Neutrophil (primary cell): ENCODE measurements around the gene PVALB.
A peak's percentile ranks its signal among the peaks of the same experiment; 100 is the strongest.

Source experiments
- H3K27ac ChIP-seq: fragments of 200-600 bp; sonication (generic); 2 replicates; pipeline ENCODE4 v1.5.1; 2016; ENCODE audit warnings: mild to moderate bottlenecking, moderate library complexity
- H3K27me3 ChIP-seq: fragments of 200-600 bp; sonication (generic); 2 replicates; pipeline ENCODE4 v1.6.0; 2016; ENCODE audit warnings: mild to moderate bottlenecking
- H3K36me3 ChIP-seq: fragments of 200-600 bp; sonication (generic); 2 replicates; pipeline ENCODE4 v1.5.1; 2017
- H3K4me1 ChIP-seq, 2 experiments: fragments of 200-600 bp in 1 of 2; sonication (generic) in 1 of 2; 1 replicate in 1 of 2; 2 replicates in 1 of 2; pipeline versions ENCODE4 v1.5.1 to v1.6.1; 2013 to 2016; ENCODE audit warnings: low read depth in 1 of 2, low read length in 1 of 2, mild to moderate bottlenecking in 1 of 2, moderate library complexity in 1 of 2; ENCODE audit not compliant: control insufficient read depth in 1 of 2, insufficient read depth in 1 of 2
- H3K4me3 ChIP-seq, 2 experiments: fragments of 200-600 bp in 1 of 2; sonication (generic) in 1 of 2; 1 replicate in 1 of 2; 2 replicates in 1 of 2; pipeline ENCODE4 v1.5.1; 2013 to 2016; ENCODE audit warnings: low read depth in 1 of 2, low read length in 1 of 2, mild to moderate bottlenecking in 1 of 2, moderate library complexity in 1 of 2
- H3K9me3 ChIP-seq: fragments of 200-600 bp; sonication (generic); 2 replicates; pipeline ENCODE4 v1.5.1; 2016
- CTCF ChIP-seq: fragments of 200-600 bp; sonication (generic); IDR thresholded peaks from 2 replicates; pipeline ENCODE4 v1.5.1; 2016; ENCODE audit warnings: antibody characterized with exemption

PVALB gene

GRCh38 chr22:36863281-36863680 is 46.4 kb upstream of the PVALB start:
- H3K9me3 ChIP-seq: no peaks in the 10 kb centered on the region
- H3K27ac ChIP-seq: peak overlapping the region; percentile 95
- H3K27me3 ChIP-seq: no peaks in the 10 kb centered on the region
- H3K36me3 ChIP-seq: peaks cover 50% of the 10 kb centered on the region
- H3K4me3 ChIP-seq: peak overlapping the region; percentile 80 to 92
- no peak for TF ChIP-seq CTCF
- H3K4me1 ChIP-seq: peaks cover 76 to 93% of the 10 kb centered on the region in 2 experiments

- TF ChIP-seq CTCF: no peak
- Histone ChIP-seq H3K4me1 (peaks cover 76 to 93% of the 10 kb centered on the region in 2 experiments), H3K4me3 (peak overlapping the region; percentile 80 to 92), H3K27me3 (no peaks in the 10 kb centered on the region), H3K9me3 (no peaks in the 10 kb centered on the region), H3K27ac (peak overlapping the region; percentile 95), H3K36me3 (peaks cover 43% of the 10 kb centered on the region)
These were observed 45.7 kb upstream of the PVALB start for GRCh38 chr22:36862251-36863242.

- Histone ChIP-seq H3K4me3 (peak within 1 kb of the TSS; percentile 80 to 92), H3K4me1 (peaks cover 87 to 100% of the 10 kb centered on the region in 2 experiments), H3K36me3 (peaks cover 28% of the 10 kb centered on the region), H3K9me3 (no peaks in the 10 kb centered on the region), H3K27ac (peak within 1 kb of the TSS; percentile 95), H3K27me3 (no peaks in the 10 kb centered on the region)
- TF ChIP-seq CTCF: peak; percentile 28
These were observed 44.2 kb upstream of the PVALB start, which contains the start of gene NCF4 for GRCh38 chr22:36860821-36861659. NCF4 (plus strand) TSS chr22:36861006; CDS start chr22:36861172, 166 bp downstream.

GRCh38 chr22:36860438-36860820 is 43.6 kb upstream of the PVALB start:
- peak overlapping the region; percentile 95 for H3K27ac ChIP-seq
- H3K4me3 ChIP-seq: peak overlapping the region; percentile 80 to 92
- H3K36me3 ChIP-seq: peaks cover 22% of the 10 kb centered on the region
- H3K4me1 ChIP-seq: peaks cover 92 to 100% of the 10 kb centered on the region in 2 experiments
- no peak for TF ChIP-seq CTCF
- H3K27me3 ChIP-seq: no peaks in the 10 kb centered on the region
- H3K9me3 ChIP-seq: no peaks in the 10 kb centered on the region

GRCh38 chr22:36860017-36860416 is 43.2 kb upstream of the PVALB start:
- Histone ChIP-seq H3K4me1 (peaks cover 88 to 95% of the 10 kb centered on the region in 2 experiments), H3K4me3 (peak overlapping the region; percentile 80 to 92), H3K27me3 (no peaks in the 10 kb centered on the region), H3K27ac (peak overlapping the region; percentile 95), H3K36me3 (peaks cover 18% of the 10 kb centered on the region), H3K9me3 (no peaks in the 10 kb centered on the region)
- no peak for TF ChIP-seq CTCF
